WTC11 (cell line): ENCODE data around the gene PCYOX1L. TPM values are rescaled to one million over a fixed set of nuclear protein-coding genes. Genes with fewer than 3 reads are reported as not detected.

ENCODE experiments used
- ATAC-seq: fragments of 200-7000 bp; cut with Tn5 transposase; 2 replicates; pipeline ENCODE4 v1.10.0; 2021; ENCODE audit warnings: mild to moderate bottlenecking, moderate library complexity
- CTCF ChIA-PET: fragments of 300-600 bp; sonication (Branson Sonifier 250); formaldehyde crosslinking; loops from one replicate; lab custom pipeline; 2021; ENCODE audit warnings: antibody characterized with exemption; lab: Charles Lee
- POLR2A ChIA-PET: fragments of 350-600 bp; sonication (Branson Sonifier 250); formaldehyde crosslinking; loops from one replicate; lab custom pipeline; 2021; ENCODE audit warnings: antibody characterized with exemption; lab: Charles Lee
- DNase-seq: peaks from one replicate; pipeline ENCODE4 v3.0.0; 2021; ENCODE audit warnings: low spot score
- H3K27ac Mint-ChIP-seq: 2 replicates; pipeline ENCODE4 v1.8.0; 2021; ENCODE audit warnings: mixed read lengths
- H3K27me3 Mint-ChIP-seq: 2 replicates; pipeline ENCODE4 v1.8.0; 2021; ENCODE audit warnings: low read depth, mild to moderate bottlenecking, moderate library complexity, mixed read lengths
- H3K36me3 Mint-ChIP-seq: 2 replicates; pipeline ENCODE4 v1.8.0; 2021; ENCODE audit warnings: mixed read lengths
- H3K4me1 Mint-ChIP-seq: 2 replicates; pipeline ENCODE4 v1.8.0; 2022; ENCODE audit warnings: mixed read lengths
- H3K4me3 Mint-ChIP-seq: 2 replicates; pipeline ENCODE4 v1.8.0; 2021; ENCODE audit warnings: mild to moderate bottlenecking, moderate library complexity, mixed read lengths
- H3K9me3 Mint-ChIP-seq: 2 replicates; pipeline ENCODE4 v1.8.0; 2021; ENCODE audit warnings: mixed read lengths
- ATF2 ChIP-seq: sonication (generic); formaldehyde crosslinking; IDR thresholded peaks from 2 replicates; pipeline ENCODE4 v1.8.1; 2022; ENCODE audit warnings: low read depth, missing genetic modification reagents, borderline replicate concordance
- ATF6 ChIP-seq: sonication (generic); formaldehyde crosslinking; IDR thresholded peaks from 2 replicates; pipeline ENCODE4 v1.8.1; 2023; ENCODE audit warnings: mild to moderate bottlenecking, missing genetic modification reagents
- CREM ChIP-seq: sonication (generic); formaldehyde crosslinking; IDR thresholded peaks from 2 replicates; pipeline ENCODE4 v1.8.1; 2022; ENCODE audit warnings: mild to moderate bottlenecking, missing genetic modification reagents, moderate library complexity
- E2F4 ChIP-seq: sonication (generic); formaldehyde crosslinking; IDR thresholded peaks from 2 replicates; pipeline ENCODE4 v1.8.1; 2022; ENCODE audit warnings: low read depth, mild to moderate bottlenecking, moderate library complexity, missing genetic modification reagents, borderline replicate concordance
- ERG ChIP-seq: fragments of 250-450 bp; sonication (Bioruptor Pico); IDR thresholded peaks from 2 replicates; pipeline ENCODE4 v1.8.0; 2021; ENCODE audit warnings: mild to moderate bottlenecking
- ESRRA ChIP-seq: sonication (generic); formaldehyde crosslinking; IDR thresholded peaks from 2 replicates; pipeline ENCODE4 v1.8.1; 2022; ENCODE audit warnings: mild to moderate bottlenecking, missing genetic modification reagents, borderline replicate concordance
- FOXJ3 ChIP-seq: sonication (generic); formaldehyde crosslinking; IDR thresholded peaks from 2 replicates; pipeline ENCODE4 v1.9.0; 2021; ENCODE audit warnings: missing genetic modification reagents, mild to moderate bottlenecking, borderline replicate concordance
- FOXP1 ChIP-seq: sonication (generic); formaldehyde crosslinking; IDR thresholded peaks from 2 replicates; pipeline ENCODE4 v1.8.0; 2022; ENCODE audit warnings: missing genetic modification reagents, mild to moderate bottlenecking, moderate library complexity, borderline replicate concordance
- JAZF1 ChIP-seq: fragments of 250-450 bp; sonication (Bioruptor Pico); IDR thresholded peaks from 2 replicates; pipeline ENCODE4 v1.9.0; 2021; ENCODE audit warnings: moderate library complexity, mild to moderate bottlenecking, inconsistent platforms
- MAX ChIP-seq: sonication (generic); formaldehyde crosslinking; IDR thresholded peaks from 2 replicates; pipeline ENCODE4 v1.8.0; 2022; ENCODE audit warnings: mild to moderate bottlenecking, missing genetic modification reagents
- MYBL2 ChIP-seq: sonication (generic); formaldehyde crosslinking; IDR thresholded peaks from 2 replicates; pipeline ENCODE4 v1.8.1; 2023; ENCODE audit warnings: mild to moderate bottlenecking, moderate library complexity, missing genetic modification reagents
- NFYB ChIP-seq: sonication (generic); formaldehyde crosslinking; conservative IDR thresholded peaks from 2 replicates; pipeline ENCODE4 v1.8.0; 2022; ENCODE audit warnings: low read depth, missing genetic modification reagents
- OVOL2 ChIP-seq: fragments of 250-450 bp; sonication (Bioruptor Pico); IDR thresholded peaks from 2 replicates; pipeline ENCODE4 v1.9.0; 2021; ENCODE audit warnings: mild to moderate bottlenecking, borderline replicate concordance
- RORB ChIP-seq: fragments of 250-450 bp; sonication (Bioruptor Pico); IDR thresholded peaks from 2 replicates; pipeline ENCODE4 v1.9.0; 2021; ENCODE audit warnings: mild to moderate bottlenecking
- SMAD3 ChIP-seq: sonication (generic); formaldehyde crosslinking; IDR thresholded peaks from 2 replicates; pipeline ENCODE4 v1.8.0; 2022; ENCODE audit warnings: missing genetic modification reagents, mild to moderate bottlenecking, borderline replicate concordance
- SOX15 ChIP-seq: fragments of 250-450 bp; sonication (Bioruptor Pico); IDR thresholded peaks from 2 replicates; pipeline ENCODE4 v1.9.0; 2021; ENCODE audit warnings: mild to moderate bottlenecking
- ZBTB21 ChIP-seq: sonication (generic); formaldehyde crosslinking; IDR thresholded peaks from 2 replicates; pipeline ENCODE4 v1.8.1; 2023; ENCODE audit warnings: mild to moderate bottlenecking, missing genetic modification reagents, borderline replicate concordance
- ZBTB43 ChIP-seq: sonication (generic); formaldehyde crosslinking; IDR thresholded peaks from 2 replicates; pipeline ENCODE4 v1.8.1; 2023; ENCODE audit warnings: mild to moderate bottlenecking, missing genetic modification reagents
- ZNF138 ChIP-seq: sonication (generic); formaldehyde crosslinking; conservative IDR thresholded peaks from 2 replicates; pipeline ENCODE4 v1.8.1; 2022; ENCODE audit warnings: mild to moderate bottlenecking, moderate library complexity, missing genetic modification reagents
- ZNF263 ChIP-seq: sonication (generic); formaldehyde crosslinking; IDR thresholded peaks from 2 replicates; pipeline ENCODE4 v1.8.1; 2022; ENCODE audit warnings: low read depth, mild to moderate bottlenecking, moderate library complexity, missing genetic modification reagents
- ZNF425 ChIP-seq: fragments of 250-450 bp; sonication (Bioruptor Pico); conservative IDR thresholded peaks from 2 replicates; pipeline ENCODE4 v1.9.0; 2021; ENCODE audit warnings: mild to moderate bottlenecking
- ZNF512 ChIP-seq: sonication (generic); formaldehyde crosslinking; IDR thresholded peaks from 2 replicates; pipeline ENCODE4 v1.8.1; 2022; ENCODE audit warnings: missing genetic modification reagents, borderline replicate concordance
- total RNA-seq: library from RNA; stranded (reverse); gene quantifications from 3 replicates; pipeline ENCODE4 v1.2.3, GENCODE V29; 2021

Gene PCYOX1L
- total RNA-seq, 1 experiment from 2014 or later = 8.1 TPM

- Mint-ChIP-seq H3K4me1 (peaks cover 9% of the 10 kb centered on the region), H3K27ac (peak within 1 kb of the TSS; percentile 49), H3K9me3 (0 out of 2 replicates have a peak, but pooled peaks cover 4% of the 10 kb centered on the region), H3K36me3 (no peaks in the 10 kb centered on the region), H3K4me3 (no peak within 1 kb of the TSS), H3K27me3 (no peaks in the 10 kb centered on the region)
- DNase-seq = no peak
- TF ChIP-seq ZNF425 (CRISPR knock-in tag) = no peak
- TF ChIP-seq FOXP1 (CRISPR knock-in tag) = no peak
- no peak for TF ChIP-seq ZNF138 (CRISPR knock-in tag)
- no peak for TF ChIP-seq RORB (CRISPR knock-in tag)
- TF ChIP-seq E2F4 (CRISPR knock-in tag) = no peak
- TF ChIP-seq ESRRA (CRISPR knock-in tag) = no peak
- TF ChIP-seq SOX15 (CRISPR knock-in tag) = no peak
- TF ChIP-seq MYBL2 (CRISPR knock-in tag) = no peak
- TF ChIP-seq ATF6 (CRISPR knock-in tag) = no peak
- no peak for TF ChIP-seq NFYB (CRISPR knock-in tag)
- TF ChIP-seq ZNF512 = no peak
- TF ChIP-seq ZBTB43 (CRISPR knock-in tag) = no peak
- TF ChIP-seq CREM = no peak
- CTCF ChIA-PET = interaction anchor here (0.7 to 1.9 kb wide), 10 partner anchors 8 to 186 kb away, joined by 3 to 9 read pairs (median 3); partner anchors contain the start of gene PCYOX1L
- POLR2A ChIA-PET = no interaction called here
- ATAC-seq = no peak
Measured at GRCh38 chr5:149379177-149379761, 21.4 kb downstream of the PCYOX1L start, which contains the start of gene IL17B. IL17B (minus strand) TSS chr5:149379292; CDS start chr5:149379225, 67 bp downstream.

GRCh38 chr5:149379818-149380374 lies 22.1 kb downstream of the PCYOX1L start:
- CTCF ChIA-PET = interaction anchor here (0.7 to 1.9 kb wide), 8 partner anchors 9 to 54 kb away, joined by 3 to 9 read pairs (median 3); partner anchors contain the start of gene PCYOX1L
- POLR2A ChIA-PET = no interaction called here
- no peak for DNase-seq
- no peak for TF ChIP-seq ZBTB21 (CRISPR knock-in tag)
- TF ChIP-seq ERG (CRISPR knock-in tag) = no peak
- TF ChIP-seq OVOL2 (CRISPR knock-in tag) = no peak
- no peak for TF ChIP-seq SMAD3
- no peak for TF ChIP-seq ZNF263 (CRISPR knock-in tag)
- no peak for TF ChIP-seq MAX (CRISPR knock-in tag)
- no peak for TF ChIP-seq FOXJ3 (CRISPR knock-in tag)
- no peak for TF ChIP-seq FOXP1 (CRISPR knock-in tag)
- no peak for TF ChIP-seq SOX15 (CRISPR knock-in tag)
- no peak for TF ChIP-seq JAZF1 (CRISPR knock-in tag)
- TF ChIP-seq ATF2 (CRISPR knock-in tag) = no peak

More at GRCh38 chr5:149379818-149380374, 22.1 kb downstream of the PCYOX1L start:
- no peak overlapping the region for H3K4me3 Mint-ChIP-seq
- peaks cover 9% of the 10 kb centered on the region for H3K4me1 Mint-ChIP-seq
- H3K27ac Mint-ChIP-seq = no peak overlapping the region
- H3K9me3 Mint-ChIP-seq = 0 out of 2 replicates have a peak, but pooled peaks cover 4% of the 10 kb centered on the region
- no peaks in the 10 kb centered on the region for H3K36me3 Mint-ChIP-seq
- H3K27me3 Mint-ChIP-seq = no peaks in the 10 kb centered on the region
- ATAC-seq = no peak
